22Rv1 (cell line): ENCODE measurements around the gene ENO2.

ENCODE experiments used
- ZFX ChIP-seq: fragments of 450-650 bp; IDR thresholded peaks from 2 replicates; pipeline ENCODE4 v1.6.1; 2017; ENCODE audit warnings: antibody characterized with exemption, borderline replicate concordance
- TF ChIP-seq, protein P1 (sequence below): fragments of 450-650 bp; IDR thresholded peaks from 2 replicates; pipeline ENCODE4 v1.5.1; 2017; ENCODE audit warnings: mild to moderate bottlenecking

DNA sequence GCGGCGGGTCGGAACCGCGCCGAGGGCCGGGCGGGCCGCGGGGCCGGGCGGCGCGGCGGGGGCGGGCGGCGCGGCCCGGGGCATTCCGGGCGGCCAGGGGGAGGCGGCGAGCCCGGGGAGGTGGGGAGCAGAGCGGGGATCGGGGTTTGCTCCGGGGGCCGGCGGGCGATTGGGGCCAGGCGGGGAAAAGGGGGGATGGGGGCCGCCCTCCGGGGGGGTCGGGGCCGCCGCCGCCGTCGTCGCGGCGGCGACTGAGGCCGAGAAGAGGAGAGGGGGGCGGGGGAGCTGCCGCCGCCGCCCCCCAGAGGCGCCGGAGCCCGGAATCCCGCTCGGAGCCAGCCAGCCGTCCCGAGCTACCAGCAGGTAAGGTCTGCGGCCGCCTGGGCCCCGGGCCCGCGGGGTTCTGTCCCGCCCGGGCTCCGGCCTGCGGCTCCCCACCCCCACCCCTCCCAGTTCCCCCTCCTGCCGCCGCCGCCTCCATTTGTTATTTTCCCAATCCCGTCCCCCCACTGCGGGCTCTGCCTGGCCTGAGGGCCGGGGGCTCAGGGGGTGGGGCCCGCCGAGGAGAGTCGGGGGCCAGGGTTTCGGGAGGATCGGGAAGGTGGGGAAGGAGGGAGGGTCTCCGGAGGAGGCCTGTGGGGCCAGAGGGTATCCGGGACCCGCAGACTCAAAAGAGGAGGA is 13.8 kb downstream of the ENO2 start:
- TF ChIP-seq, protein P1, sequence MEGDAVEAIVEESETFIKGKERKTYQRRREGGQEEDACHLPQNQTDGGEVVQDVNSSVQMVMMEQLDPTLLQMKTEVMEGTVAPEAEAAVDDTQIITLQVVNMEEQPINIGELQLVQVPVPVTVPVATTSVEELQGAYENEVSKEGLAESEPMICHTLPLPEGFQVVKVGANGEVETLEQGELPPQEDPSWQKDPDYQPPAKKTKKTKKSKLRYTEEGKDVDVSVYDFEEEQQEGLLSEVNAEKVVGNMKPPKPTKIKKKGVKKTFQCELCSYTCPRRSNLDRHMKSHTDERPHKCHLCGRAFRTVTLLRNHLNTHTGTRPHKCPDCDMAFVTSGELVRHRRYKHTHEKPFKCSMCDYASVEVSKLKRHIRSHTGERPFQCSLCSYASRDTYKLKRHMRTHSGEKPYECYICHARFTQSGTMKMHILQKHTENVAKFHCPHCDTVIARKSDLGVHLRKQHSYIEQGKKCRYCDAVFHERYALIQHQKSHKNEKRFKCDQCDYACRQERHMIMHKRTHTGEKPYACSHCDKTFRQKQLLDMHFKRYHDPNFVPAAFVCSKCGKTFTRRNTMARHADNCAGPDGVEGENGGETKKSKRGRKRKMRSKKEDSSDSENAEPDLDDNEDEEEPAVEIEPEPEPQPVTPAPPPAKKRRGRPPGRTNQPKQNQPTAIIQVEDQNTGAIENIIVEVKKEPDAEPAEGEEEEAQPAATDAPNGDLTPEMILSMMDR, result no peak
- TF ChIP-seq ZFX, result no peak
